HL-60 (cell line): ENCODE measurements around the gene ANKRD61.

Experiments used
- SPI1 ChIP-seq: IDR thresholded peaks from 2 replicates; pipeline ENCODE4 v1.6.1; 2012; ENCODE audit warnings: low read depth, mild to moderate bottlenecking, borderline replicate concordance
- TF ChIP-seq, protein P1 (sequence below): IDR thresholded peaks from one replicate; pipeline ENCODE4 v1.5.1; 2011; ENCODE audit warnings: low read length, control low read depth, inconsistent platforms; ENCODE audit not compliant: insufficient read depth

DNA sequence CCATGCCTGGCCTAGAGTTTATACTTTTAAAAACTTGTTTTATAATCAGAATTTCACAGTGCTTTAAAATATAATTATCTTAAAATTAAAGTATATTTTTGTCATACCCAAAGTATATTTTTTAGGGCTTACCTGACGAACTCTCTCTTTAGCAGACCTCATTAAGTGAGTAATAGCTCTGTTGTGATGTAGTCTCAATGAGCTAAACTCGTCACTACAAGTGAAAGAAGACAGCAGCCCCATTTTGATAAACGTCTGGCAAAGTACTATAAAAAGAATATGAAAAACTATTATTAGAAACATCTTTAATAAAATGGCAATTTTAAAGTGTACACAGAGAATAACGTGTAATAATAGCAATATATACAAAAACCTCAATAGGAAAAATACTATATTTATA lies 18.6 kb downstream of the ANKRD61 start:
- TF ChIP-seq, protein P1, sequence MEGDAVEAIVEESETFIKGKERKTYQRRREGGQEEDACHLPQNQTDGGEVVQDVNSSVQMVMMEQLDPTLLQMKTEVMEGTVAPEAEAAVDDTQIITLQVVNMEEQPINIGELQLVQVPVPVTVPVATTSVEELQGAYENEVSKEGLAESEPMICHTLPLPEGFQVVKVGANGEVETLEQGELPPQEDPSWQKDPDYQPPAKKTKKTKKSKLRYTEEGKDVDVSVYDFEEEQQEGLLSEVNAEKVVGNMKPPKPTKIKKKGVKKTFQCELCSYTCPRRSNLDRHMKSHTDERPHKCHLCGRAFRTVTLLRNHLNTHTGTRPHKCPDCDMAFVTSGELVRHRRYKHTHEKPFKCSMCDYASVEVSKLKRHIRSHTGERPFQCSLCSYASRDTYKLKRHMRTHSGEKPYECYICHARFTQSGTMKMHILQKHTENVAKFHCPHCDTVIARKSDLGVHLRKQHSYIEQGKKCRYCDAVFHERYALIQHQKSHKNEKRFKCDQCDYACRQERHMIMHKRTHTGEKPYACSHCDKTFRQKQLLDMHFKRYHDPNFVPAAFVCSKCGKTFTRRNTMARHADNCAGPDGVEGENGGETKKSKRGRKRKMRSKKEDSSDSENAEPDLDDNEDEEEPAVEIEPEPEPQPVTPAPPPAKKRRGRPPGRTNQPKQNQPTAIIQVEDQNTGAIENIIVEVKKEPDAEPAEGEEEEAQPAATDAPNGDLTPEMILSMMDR, result no peak
- TF ChIP-seq SPI1, result no peak
